Urothelium cell line (cell line): ENCODE measurements around the gene ZSCAN2.
"Not testable (repeated sequence)": the region's sequence is repeated elsewhere in the genome, so short reads cannot be mapped to it uniquely, and the experiment has no call there.

Experiments used
- DNase-seq: peaks from one replicate; pipeline ENCODE4 v3.0.0; 2011; ENCODE audit warnings: low spot score, mixed read lengths
- FAIRE-seq: peaks from 2 replicates; lab custom pipeline; 2011; peaks lifted over from hg19 to GRCh38; lab: Jason Lieb, UNC

ZSCAN2 gene

DNA sequence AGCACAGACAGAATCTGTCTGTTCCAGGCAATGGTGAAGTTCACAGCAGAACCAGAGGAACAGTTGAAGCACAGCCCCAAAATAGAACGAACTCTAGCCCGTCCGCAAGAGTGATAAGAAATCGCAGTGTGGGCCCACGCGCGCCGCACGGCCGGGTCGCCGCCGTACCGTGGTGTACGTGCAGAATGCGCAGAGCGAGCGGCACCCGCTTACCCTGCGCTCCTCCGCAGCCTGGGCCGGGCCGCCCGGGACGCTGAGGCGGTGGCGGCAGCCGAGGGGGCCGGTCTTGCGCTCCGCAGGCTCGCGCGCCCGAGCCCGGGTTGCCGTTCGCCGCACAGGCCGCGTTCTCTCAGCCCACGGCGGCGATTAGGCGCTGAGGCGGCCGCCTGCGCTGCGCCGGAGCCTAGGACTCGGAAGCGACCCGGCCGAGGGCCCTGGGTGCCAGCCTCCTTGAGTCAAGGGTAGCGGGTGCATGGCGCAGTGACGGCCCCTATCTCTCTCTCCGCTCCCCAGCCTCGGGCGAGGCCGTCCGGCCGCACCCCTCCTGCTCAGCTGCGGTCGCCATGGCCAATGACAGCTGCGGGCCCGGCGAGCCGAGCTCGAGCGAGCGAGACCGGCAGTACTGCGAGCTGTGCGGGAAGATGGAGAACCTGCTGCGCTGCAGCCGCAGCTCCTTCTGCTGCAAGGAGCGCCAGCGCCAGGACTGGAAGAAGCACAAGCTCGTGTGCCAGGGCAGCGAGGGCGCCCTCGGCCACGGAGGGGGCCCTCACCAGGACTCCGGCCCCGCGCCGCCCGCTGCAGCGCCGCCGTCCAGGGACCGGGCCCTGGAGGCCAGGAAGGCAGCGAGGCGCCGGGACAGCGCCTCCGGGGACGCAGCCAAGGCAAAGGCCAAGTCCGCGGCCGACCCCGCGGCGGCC lies 32.8 kb downstream of the ZSCAN2 start:
- FAIRE-seq = no peak

DNA sequence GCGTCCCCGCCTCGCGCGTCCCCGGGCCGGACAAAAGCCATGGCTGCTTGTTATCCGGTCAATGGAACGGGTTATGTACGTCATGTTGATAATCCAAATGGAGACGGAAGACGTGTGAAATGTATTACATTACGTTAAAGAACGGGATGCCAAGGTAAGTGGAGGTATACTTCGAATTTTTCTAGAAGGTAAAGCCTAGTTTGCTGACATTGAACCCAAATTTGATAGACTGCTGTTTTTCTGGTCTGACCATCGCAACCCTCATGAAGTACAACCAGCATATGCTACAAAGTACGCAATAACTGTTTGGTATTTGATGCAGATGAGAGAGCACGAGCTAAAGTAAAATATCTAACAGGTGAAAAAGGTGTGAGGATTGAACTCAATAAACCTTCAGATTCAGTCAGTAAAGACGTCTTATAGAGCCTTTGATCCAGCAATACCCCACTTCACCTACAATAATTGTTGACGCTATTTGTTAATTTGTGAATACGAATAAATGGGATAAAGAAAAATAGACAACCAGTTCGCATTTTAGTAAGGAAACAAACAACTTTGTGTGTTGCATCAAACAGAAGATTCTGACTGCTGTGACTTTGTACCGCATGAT lies 33.5 kb downstream of the ZSCAN2 start:
- FAIRE-seq (no peak), DNase-seq (no peak)

More for the DNA sequence above, 32.8 kb downstream of the ZSCAN2 start:
- no peak for DNase-seq

DNA sequence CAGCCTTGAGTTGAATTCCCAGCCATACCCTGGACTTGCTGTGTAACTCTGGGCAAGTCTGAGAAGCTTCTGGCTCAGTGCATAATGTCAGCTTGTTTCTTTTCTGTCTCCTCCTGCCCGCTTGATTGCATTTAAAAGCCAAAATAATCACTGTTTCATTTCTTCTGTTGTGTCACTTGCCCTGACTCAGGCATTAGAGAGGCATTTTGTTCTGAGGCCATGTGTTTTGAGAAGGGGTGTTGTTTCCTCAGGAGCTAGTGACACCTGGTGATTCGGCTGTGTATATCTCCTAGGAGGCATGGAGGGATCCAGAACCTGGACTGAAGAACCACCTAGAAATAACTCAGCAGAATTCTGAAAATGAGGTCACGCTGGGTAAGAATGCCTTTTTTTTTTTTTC lies 37.3 kb downstream of the ZSCAN2 start:
- no peak for FAIRE-seq
- no peak for DNase-seq

DNA sequence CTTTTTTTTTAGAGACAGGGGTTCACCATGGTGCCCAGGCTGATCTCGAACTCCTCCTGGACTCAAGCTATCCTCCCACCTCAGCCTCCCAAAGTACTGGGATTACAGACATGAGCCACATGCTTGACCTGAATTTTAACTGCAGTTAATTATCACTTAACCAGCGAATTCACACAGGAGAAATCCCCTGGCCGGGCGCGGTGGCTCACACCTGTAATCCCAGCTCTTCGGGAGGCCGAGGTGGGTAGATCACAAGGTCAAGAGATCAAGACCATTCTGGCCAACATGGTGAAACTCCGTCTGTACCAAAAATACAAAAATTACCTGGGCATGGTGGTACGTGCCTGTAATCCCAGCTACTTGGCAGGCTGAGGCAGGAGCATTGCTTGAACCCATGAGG lies 41.1 kb downstream of the ZSCAN2 start:
- not testable (repeated sequence) for DNase-seq, FAIRE-seq

DNA sequence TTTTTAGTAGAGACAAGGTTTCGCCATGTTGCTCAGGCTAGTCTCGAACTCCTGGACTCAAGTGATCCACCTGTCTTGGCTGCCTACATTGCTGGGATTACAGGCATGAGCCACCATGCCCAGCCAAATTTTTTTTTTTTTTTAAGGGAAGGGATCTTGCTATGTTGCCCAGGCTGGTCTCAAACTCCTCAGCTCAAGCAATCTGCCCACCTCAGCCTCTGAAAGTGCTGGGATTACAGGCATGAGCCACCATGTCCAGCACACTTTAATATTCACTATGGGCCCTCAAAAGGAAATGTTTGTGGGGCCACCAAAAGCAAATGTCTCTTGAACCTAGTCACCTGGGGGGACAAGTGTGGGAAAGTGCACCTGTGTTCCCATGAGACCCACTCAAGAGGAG lies 41.8 kb downstream of the ZSCAN2 start:
- DNase-seq, FAIRE-seq: not testable (repeated sequence)

DNA sequence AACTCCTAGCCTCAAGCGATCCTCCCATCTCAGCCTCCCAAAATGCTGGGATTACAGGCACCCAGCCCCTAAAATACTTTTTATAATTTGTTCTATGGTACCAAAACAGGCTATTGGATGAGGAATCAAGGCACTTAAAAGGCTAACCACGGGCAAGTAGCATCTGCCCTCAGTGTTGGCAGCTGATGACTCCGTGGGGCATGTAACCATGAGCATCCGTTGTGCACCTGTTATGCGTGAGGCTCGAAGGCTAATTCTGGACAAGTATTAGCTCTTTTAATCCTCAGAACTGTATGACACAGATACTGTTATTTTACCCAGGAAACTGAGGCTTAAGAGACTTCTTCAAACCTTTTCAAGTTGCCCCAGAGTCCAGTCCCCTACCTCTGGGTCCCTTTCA lies 43.0 kb downstream of the ZSCAN2 start:
- no peak for FAIRE-seq
- no peak for DNase-seq

DNA sequence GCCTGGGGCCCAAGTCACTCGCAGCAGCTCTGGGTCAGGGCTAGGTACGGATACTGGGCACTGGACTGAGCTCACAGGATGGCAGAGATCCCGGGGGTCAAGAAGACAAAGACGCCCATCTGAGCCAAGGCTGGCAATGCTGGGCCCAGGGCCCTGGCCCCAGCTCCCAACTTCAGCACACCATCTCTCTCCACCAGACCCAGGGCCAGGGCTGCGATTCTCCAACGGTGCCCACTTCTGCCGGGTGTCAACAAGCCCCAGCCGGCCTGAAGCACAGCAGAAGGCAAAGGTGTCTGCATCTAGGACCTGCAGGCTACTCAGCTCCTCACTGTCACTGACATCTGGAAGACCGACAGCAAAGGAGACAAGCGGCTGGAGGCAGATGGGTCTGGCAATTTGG lies 44.7 kb downstream of the ZSCAN2 start:
- FAIRE-seq = no peak
- no peak for DNase-seq

DNA sequence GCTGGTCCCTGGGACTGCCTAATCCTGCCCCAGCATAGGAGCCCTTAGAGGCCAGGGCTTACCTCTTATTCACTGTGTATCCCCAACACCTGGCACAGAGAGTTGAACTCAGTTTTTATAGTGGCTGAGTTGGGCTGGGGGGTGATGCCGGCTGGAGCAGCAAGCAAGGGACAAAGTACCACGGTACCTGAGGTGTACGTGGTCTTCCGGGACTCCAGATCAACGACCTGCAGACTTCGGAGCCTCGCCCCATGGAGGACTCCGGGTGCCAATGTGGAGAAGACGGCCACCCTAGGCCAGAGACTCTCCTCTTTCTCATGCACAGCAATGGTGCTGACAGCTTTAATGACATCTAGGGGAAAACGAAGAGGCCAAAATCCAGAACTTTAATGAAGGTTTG lies 45.2 kb downstream of the ZSCAN2 start:
- DNase-seq (no peak), FAIRE-seq (no peak)

DNA sequence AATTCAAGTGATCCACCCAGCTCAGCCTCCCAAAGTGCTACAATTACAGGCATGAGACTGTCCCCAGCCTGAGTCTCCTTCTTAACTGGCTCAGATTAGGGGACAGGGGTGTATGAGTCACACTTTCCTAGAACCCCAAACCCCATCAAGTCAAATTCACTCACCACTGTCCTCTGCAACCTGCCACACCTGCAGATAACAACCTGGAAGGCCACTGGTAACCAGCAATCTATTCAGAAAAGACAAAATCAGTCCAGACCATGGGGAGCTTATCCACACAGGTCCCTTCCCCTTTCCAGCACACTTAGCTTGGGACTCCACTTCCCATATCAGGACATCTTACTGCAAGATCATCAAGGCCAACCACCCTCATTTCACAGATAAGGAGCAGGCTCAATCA lies 46.9 kb downstream of the ZSCAN2 start:
- DNase-seq (no peak), FAIRE-seq (no peak)

DNA sequence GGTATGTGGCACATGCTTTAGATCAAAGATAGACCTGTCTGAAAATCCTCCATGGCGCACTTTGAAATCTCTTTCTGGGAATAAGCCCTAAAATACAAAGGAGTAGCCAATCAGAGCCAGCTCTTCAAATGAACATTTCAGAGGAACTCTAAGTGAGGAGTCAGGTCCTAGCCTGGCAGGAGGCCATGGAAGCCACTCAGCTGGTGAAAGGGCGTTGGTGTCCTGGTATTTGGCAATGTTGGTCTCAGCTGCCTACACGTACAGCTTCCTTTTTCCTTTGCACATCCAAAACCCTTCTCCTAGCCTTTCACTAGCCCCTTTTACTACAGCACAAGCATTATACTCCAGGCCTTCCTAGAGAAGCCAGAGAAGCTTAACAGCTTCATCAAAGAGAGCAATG lies 47.7 kb downstream of the ZSCAN2 start:
- no peak for DNase-seq
- FAIRE-seq = no peak

DNA sequence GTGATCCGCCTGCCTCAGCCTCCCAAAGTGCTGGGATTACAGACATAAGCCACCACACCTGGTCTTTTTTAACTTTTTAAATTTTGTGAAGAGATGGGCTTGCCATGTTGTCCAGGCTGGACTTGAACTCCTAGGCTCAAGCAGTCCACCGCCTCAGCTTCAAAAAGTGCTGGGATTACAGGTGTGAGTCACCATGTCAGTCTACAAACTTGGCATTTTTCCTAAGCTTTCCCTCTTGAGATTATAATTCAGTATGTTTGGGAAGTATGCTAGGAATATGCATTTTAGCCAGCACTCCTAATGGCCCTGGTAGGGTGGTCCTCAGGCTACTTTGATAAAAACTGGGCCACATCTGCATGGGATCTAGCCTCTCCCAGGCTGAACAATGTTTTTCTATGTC lies 48.9 kb downstream of the ZSCAN2 start:
- FAIRE-seq = no peak
- no peak for DNase-seq

DNA sequence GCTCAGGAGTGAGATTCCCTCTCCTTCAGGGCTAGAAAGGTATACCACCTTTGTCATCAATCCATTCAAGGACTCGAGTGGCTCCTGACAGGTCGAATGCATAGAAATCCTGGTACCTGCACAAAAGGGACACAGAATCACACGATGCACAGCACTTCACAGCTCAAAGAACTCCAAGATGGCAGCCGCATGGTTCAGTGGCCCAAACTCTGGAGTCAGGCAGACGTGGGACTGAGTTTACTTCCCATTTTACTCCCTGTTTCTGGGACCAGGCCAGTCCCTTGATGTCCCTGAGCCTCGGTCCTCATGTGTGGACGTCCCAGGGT lies 52.7 kb downstream of the ZSCAN2 start:
- FAIRE-seq = no peak
- no peak for DNase-seq

DNA sequence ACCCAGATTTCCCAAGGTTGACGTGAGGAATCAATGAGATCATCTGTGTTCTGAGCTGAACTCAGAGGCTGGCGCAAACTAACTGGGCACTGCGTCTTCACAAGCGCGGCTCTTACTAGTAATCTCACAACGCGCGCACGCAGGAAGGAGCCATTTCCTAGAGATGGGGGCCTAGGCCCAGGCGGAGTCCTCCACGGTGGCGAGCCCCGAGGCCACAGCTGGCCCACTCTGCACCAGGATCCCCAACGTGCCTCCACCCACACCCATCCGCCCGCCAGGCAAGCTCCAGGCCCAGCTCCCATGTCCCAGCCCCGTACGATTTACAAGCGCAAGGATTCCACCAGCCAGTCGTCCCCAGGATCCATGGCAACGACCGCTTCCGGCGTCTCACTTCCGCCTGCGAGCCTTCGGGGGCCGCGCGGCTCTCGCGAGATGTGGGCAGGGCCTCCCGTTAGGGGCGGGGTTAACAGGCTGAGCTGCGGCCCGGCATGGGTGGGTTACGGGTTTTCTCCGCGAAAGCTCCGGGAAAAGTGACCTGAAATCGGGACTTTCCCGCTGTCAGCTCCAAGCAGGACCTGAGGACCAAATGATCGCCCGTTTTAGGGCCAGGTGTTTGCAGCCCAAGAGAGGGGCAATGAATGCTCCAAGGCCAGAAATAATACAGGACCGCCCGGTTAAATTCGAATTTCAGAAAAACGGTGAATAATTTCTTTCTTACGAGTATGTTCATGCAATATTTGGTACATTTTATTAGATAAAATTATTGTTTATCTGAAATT lies 53.3 kb downstream of the ZSCAN2 start, which contains the start of gene WDR73:
Gene WDR73, minus strand, starts transcription at position 374 of the 779 bp plus-strand sequence. Its CDS starts 9 bp downstream, at position 365.
- DNase-seq (peak; percentile 96), FAIRE-seq (no peak)

DNA sequence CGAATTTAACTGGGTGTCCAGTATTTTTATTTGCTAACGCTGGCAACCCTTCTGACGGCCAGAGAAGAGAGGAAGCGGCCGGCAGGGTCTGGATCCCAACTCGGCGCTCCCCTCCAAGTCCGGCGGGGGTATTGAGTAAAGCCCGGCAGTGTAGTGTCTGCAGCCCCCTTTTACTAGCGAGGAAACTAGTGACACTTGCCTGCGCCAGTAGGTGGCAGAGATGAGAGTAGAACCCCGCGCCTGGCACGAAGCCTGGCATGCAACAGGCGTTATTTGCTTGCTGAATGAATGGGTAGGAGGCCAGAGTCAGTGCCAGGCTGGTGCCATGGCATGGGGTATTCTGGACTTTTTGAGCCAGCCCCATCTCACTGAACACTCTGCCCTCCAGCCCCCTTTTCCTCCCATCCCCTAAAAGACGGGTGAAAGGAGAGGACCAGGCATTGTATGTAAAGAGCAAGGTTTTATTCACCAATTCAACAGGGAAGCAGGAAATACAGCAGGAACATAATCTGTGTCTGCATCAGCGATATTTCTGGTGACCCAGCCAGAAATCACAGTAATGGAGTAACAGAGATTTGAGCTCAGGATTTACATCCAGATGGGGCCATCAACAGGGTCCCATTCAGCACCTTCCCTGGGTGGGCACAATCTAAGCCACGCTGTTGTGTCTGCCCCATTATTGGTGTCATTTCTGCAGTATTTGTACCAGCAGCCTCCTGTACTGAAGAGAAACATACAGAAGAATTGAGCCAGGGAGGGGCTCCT lies 54.1 kb downstream of the ZSCAN2 start:
- peak; percentile 84 for DNase-seq

DNA sequence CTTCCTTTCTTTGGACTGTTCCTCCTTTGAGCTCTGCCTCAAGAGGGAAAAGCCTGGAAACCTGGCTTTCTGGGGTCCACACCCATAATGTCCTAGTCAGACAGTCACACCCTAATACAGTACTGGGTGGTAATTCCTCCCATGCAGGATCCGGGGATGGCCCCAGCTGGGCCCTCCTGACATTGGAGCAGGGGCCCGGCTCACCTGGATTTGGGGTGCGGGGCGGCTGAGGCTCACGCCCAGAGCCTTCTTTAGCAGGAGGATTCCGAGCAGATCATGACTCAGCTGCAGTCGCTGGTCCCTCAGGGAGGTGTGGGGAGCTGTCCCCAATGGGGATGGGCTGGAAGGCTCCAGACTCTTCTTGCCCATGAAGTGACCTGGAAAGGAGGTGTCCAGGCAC lies 56.2 kb downstream of the ZSCAN2 start:
- no peak for FAIRE-seq
- no peak for DNase-seq

More for the DNA sequence above, 54.1 kb downstream of the ZSCAN2 start:
- no peak for FAIRE-seq

DNA sequence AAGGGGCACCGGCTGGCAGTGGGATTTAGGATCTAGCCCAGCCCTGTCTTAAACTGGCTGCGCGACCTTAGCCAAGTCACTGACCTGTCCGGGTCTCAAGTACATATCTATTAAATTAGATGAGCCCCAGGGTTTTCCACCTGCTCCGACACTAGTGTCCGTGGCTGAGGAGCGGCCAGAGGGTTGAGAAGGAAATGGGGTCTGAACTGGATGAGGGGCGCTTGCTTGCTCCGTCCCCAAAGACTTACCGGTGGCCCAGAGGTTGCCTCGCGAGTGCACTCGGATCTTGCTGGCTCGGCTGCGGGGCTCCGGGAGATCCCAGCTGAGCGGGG lies 56.9 kb downstream of the ZSCAN2 start:
- DNase-seq (no peak), FAIRE-seq (no peak)

DNA sequence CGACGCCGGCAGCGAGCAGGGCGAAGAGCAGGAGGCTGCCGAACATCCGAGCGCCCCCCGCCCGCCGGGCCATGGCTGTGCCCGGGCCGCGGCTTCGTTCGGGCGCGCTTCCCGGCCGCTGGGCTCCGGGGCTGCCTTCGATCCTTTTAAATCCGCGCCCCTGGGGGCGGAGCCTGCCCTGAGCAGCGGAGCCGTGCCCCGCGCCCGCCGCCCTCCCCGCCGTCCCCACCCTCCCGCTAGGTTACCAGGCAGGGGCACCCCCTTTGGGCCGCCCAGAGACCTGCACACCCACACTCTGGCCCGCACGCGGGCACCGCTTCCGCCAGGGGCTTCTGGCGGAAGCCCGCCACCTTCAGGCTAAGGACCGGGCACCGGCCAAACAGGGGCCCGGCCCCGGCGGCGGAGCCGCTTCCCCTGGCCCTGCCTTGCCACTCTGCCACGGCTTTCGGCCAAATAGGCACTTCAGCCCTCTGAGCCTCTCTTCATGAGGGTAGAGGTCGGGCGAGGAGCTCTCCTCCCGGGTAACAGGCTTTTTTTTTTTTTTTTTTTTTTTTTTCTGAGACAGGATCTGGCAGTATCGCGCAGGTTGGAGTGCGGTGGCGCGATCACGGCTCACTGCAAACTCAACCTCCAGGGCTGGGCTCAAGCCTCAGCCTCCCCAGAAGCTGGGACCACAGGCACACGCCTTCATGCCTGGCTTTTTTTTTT lies 57.4 kb downstream of the ZSCAN2 start, which contains the start of gene NMB:
Gene NMB, minus strand, starts transcription at position 120 of the 708 bp plus-strand sequence. Its CDS starts 47 bp downstream, at position 73.
- DNase-seq (peak; percentile 63), FAIRE-seq (no peak)

DNA sequence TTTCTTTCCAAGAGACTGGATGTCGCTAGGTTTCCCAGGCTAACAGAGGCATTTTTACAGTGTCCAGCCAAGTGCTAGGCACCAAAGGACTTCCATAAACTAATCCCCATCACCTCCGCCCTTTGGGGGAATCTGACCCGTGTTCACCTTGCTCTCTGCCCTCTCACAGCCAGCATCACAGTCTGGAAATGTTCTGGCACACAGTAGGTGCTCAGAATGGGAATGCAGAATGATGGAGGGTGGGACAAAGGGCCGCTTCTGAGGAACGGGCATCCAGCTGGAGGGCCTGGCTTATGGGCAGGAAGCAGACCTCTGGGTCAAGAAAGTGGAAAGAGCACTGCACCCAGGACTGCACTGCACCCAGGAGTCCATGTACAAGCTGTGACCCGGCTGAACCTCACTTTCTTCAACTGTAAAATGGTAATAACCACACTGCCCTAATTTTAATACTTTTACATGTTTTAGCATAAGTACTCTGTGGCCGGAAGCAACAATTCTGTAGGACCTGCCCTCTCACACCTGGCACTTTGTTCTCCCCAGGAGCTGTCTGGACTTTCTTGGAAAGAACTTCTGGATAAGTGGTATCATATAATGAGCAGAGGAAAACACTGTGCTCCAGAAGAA lies 58.1 kb downstream of the ZSCAN2 start:
- DNase-seq (no peak), FAIRE-seq (no peak)

DNA sequence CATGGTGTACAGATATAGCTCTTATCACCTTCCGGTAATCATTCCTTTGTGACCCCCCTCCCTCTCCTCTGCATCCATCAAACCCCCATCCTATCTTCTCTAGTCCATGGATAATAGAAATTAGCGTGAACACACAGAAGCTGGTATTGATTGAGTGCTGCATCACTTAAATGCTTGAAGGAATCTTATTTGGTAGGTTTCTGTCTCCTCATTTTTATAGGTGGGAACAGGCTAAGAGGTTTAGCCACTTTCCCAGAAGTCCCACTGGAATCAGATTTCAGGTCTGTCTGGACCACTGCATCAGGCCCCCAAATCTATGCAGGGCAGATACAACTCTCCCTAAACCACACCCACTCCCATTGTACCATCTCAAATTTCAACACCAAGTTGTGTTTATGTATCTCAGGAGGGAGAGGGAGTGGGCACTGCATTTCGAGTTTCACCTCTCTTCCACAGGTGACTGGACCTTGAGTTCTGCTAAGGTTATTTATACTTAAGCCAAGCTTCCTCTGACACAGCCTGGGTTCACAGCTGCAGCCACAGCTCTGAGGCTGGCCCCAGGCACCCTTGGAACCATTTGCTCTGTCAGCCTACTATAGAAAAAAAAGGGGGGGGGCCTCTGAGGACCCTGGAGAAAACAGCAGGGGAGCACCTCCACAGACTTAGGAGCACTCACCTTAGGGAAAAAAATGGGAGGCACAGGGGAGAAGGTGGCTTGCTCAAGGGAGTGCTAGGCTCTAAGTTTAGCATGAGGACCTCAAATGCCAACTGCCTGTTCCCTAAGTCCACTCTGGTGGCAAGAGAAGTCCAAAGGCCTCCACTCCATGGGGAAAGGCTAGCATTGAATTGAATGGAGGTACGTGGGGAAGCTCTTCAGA lies 59.3 kb downstream of the ZSCAN2 start:
- no peak for FAIRE-seq
- DNase-seq = no peak
